GM12873 (cell line): ENCODE measurements around the gene ST13.

Experiments
- CTCF ChIP-seq: IDR thresholded peaks from 2 replicates; pipeline ENCODE4 v1.5.1; 2012; ENCODE audit warnings: low read depth, mild to moderate bottlenecking, moderate library complexity, low read length, control low read depth; ENCODE audit not compliant: insufficient read depth; ENCODE audit errors: missing control alignments

ST13 gene

GRCh38 chr22:40856513-40857308 lies at the start of gene ST13, which contains the start of gene XPNPEP3:
Gene ST13 (minus strand): TSS chr22:40856639. CDS start chr22:40856540, 99 bp downstream.
Gene XPNPEP3 (plus strand): TSS chr22:40857148. CDS start chr22:40857182, 34 bp downstream.
- TF ChIP-seq CTCF = peak; percentile 12

DNA sequence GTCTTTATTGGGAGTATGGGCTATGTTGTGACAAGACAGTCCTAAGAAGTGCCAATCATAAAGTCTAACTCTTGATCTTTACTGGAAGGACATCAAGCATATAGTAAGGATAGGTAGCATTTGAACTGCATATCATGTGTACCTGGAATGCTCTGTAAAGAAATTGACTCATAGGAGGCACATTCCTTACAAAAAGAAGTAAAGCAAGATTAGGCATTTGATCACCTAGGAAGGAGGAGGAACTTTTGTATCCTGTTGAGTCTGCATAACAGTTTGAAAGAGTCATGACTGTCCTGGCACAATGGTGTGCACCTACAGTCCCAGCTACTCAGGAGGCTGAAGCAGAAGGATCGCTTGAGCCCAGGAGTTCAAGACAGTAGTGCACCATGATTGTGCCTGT lies 47.7 kb upstream of the ST13 start:
- no peak for TF ChIP-seq CTCF

- TF ChIP-seq CTCF = peak; percentile 55
Observed at GRCh38 chr22:40898850-40899357, 42.5 kb upstream of the ST13 start.

- no peak for TF ChIP-seq CTCF
Observed at GRCh38 chr22:40894417-40894816, 38.0 kb upstream of the ST13 start.

DNA sequence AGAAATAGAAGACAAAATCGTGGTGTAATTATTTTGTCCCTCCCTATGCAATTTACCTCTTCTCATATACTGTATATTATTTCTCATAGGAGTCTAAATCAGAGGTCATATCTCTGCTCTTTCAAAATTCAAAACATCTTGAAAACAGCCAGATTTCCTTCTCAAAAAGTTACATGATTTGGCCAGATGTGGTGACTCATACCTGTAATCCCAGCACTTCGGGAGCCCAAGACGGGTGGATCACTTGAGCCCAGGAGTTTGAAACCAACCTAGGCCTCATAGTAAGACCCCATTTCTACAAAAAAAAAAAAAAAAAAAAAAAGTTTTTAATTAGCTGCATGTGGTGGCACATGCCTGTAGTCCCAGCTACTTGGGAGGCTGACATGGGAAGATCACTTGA lies 34.4 kb upstream of the ST13 start:
- no peak for TF ChIP-seq CTCF

- no peak for TF ChIP-seq CTCF
Observed at GRCh38 chr22:40889116-40889515, 32.7 kb upstream of the ST13 start.

DNA sequence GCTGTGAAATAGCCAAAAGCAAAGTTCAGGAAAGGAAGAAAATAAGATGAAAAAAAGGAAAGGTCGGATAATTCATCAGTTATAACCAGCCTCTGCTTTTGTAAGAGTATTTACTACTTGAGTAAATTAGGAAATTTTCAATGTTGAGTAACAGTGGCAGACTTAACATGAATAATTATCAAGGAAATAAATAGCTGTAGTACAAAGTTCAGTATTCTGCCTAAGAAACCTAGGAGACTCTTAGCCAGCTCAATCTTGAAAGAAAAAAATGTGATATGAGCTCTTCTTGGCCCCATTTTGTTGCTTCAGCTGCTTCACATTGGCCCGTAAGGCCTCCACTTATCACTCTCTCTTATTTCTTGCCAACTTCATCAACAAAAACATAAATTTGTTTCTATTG lies 22.5 kb upstream of the ST13 start:
- TF ChIP-seq CTCF = no peak
